ENCODE results near the gene QARS1.

Gene QARS1

GRCh38 chr3:49120438-49121131 lies 16.0 kb upstream of the QARS1 start, which contains the start of gene USP19:
Gene USP19, minus strand, starts transcription at chr3:49120823. Its CDS starts 1,678 bp downstream, at chr3:49119145.
- DNase-seq (ENCODE audit: low read depth in 1 of 2, low spot score in 1 of 2) = peak; percentile 87 to 92

- DNase-seq (ENCODE audit: low read depth in 1 of 2, low spot score in 1 of 2) = peak in 1 of 2 donors; percentile 4
Measured at GRCh38 chr3:49120096-49120437, 15.5 kb upstream of the QARS1 start.

- DNase-seq (ENCODE audit: low read depth in 1 of 2, low spot score in 1 of 2) = no peak
Measured at GRCh38 chr3:49119439-49119838, 14.9 kb upstream of the QARS1 start.

- DNase-seq (ENCODE audit: low read depth in 1 of 2, low spot score in 1 of 2) = no peak
Measured at GRCh38 chr3:49119036-49119435, 14.5 kb upstream of the QARS1 start.

- DNase-seq (ENCODE audit: low read depth in 1 of 2, low spot score in 1 of 2) = no peak
Measured at GRCh38 chr3:49112262-49112661, 7.7 kb upstream of the QARS1 start.

GRCh38 chr3:49111347-49111746 lies 6.8 kb upstream of the QARS1 start:
- no peak for DNase-seq (ENCODE audit: low read depth in 1 of 2, low spot score in 1 of 2)

- no peak for DNase-seq (ENCODE audit: low read depth in 1 of 2, low spot score in 1 of 2)
Measured at GRCh38 chr3:49110780-49111179, 6.2 kb upstream of the QARS1 start.

GRCh38 chr3:49108346-49108745 lies 3.8 kb upstream of the QARS1 start:
- DNase-seq (ENCODE audit: low read depth in 1 of 2, low spot score in 1 of 2) = no peak

GRCh38 chr3:49104052-49104426 lies 518 bp downstream of the QARS1 start:
- DNase-seq (ENCODE audit: low read depth in 1 of 2, low spot score in 1 of 2) = no peak

- no peak for DNase-seq (ENCODE audit: low read depth in 1 of 2, low spot score in 1 of 2)
Measured at GRCh38 chr3:49100046-49100615, 4.4 kb downstream of the QARS1 start.

GRCh38 chr3:49098910-49099630 lies 5.5 kb downstream of the QARS1 start:
- DNase-seq (ENCODE audit: low read depth in 1 of 2, low spot score in 1 of 2) = no peak

- no peak for DNase-seq (ENCODE audit: low read depth in 1 of 2, low spot score in 1 of 2)
Measured at GRCh38 chr3:49098429-49098828, 6.1 kb downstream of the QARS1 start.

- DNase-seq (ENCODE audit: low read depth in 1 of 2, low spot score in 1 of 2) = peak; percentile 87 to 88
Measured at GRCh38 chr3:49093853-49094767, 10.4 kb downstream of the QARS1 start, which contains the start of gene QRICH1. Gene QRICH1, minus strand, starts transcription at chr3:49094071. Its CDS starts 17,054 bp downstream, at chr3:49077017.

GRCh38 chr3:49092938-49093852 lies 11.4 kb downstream of the QARS1 start:
- peak; percentile 63 to 71 for DNase-seq (ENCODE audit: low read depth in 1 of 2, low spot score in 1 of 2)

- no peak for DNase-seq (ENCODE audit: low read depth in 1 of 2, low spot score in 1 of 2)
Measured at GRCh38 chr3:49081429-49081828, 23.1 kb downstream of the QARS1 start.

GRCh38 chr3:49079270-49079669 lies 25.3 kb downstream of the QARS1 start:
- no peak for DNase-seq (ENCODE audit: low read depth in 1 of 2, low spot score in 1 of 2)

- no peak for DNase-seq (ENCODE audit: low read depth in 1 of 2, low spot score in 1 of 2)
Measured at GRCh38 chr3:49076646-49077045, 27.9 kb downstream of the QARS1 start.

GRCh38 chr3:49076116-49076515 lies 28.4 kb downstream of the QARS1 start:
- no peak for DNase-seq (ENCODE audit: low read depth in 1 of 2, low spot score in 1 of 2)

- DNase-seq (ENCODE audit: low read depth in 1 of 2, low spot score in 1 of 2) = no peak
Measured at GRCh38 chr3:49058011-49058410, 46.5 kb downstream of the QARS1 start.

GRCh38 chr3:49057268-49057667 lies 47.3 kb downstream of the QARS1 start:
- no peak for DNase-seq (ENCODE audit: low read depth in 1 of 2, low spot score in 1 of 2)
